HepG2 (cell line): Measurements from ENCODE around the gene BDNF. TPM values are rescaled to one million over a fixed set of nuclear protein-coding genes. Genes with fewer than 3 reads are reported as not detected.

Experiments
- ATAC-seq: fragments of 200-7000 bp; cut with Tn5 transposase; 3 replicates; pipeline ENCODE4 v1.9.1; 2020; ENCODE audit warnings: mild to moderate bottlenecking, moderate library complexity
- BruUV-seq: library from RNA; stranded (reverse); fragments of 400-500 nt; replicated peaks from 2 replicates; lab custom pipeline; 2021; lab: Mats Ljungman, UMichigan
- CTCF ChIA-PET: fragments of 300-600 bp; formaldehyde crosslinking; extraction: SDS; loops from one replicate; lab custom pipeline; 2021; ENCODE audit warnings: low total read pairs, inconsistent platforms, low intra/inter-chr PET ratio; lab: Yijun Ruan, JAX
- POLR2A ChIA-PET: fragments of 350-600 bp; sonication (Branson Sonifier 250); formaldehyde crosslinking; loops from one replicate; lab custom pipeline; 2020; ENCODE audit warnings: antibody characterized with exemption, inconsistent platforms; lab: Yijun Ruan, JAX
- DNase-seq: peaks from one replicate; pipeline ENCODE4 v3.0.0-alpha.2; 2015; ENCODE audit warnings: low spot score
- FAIRE-seq: peaks from 3 replicates; lab custom pipeline; 2011; peaks lifted over from hg19 to GRCh38; lab: Jason Lieb, UNC
- H2AFZ ChIP-seq: one replicate; pipeline ENCODE4 v1.6.1; 2011; ENCODE audit warnings: low read length, inconsistent platforms
- H3K27ac ChIP-seq: fragments of 300-600 bp; 3 replicates; pipeline ENCODE4 v1.8.0; 2011; ENCODE audit warnings: mixed run types, mild to moderate bottlenecking, mixed read lengths, low read length, inconsistent platforms; ENCODE audit not compliant: insufficient read depth; ENCODE audit errors: extremely low read length
- H3K27me3 ChIP-seq, 2 experiments: fragments of 200-600 bp in 1 of 2; 2 replicates in 1 of 2; 3 replicates in 1 of 2; pipeline versions ENCODE4 v1.6.0 to v1.8.0; 2011; ENCODE audit warnings: low read length in 2 of 2, mild to moderate bottlenecking in 2 of 2, moderate library complexity in 2 of 2, inconsistent platforms in 1 of 2; ENCODE audit not compliant: insufficient read depth in 2 of 2, control insufficient read depth in 1 of 2
- H3K36me3 ChIP-seq, 2 experiments: fragments of 200-600 bp in 1 of 2; replicated peaks in 1 of 2; 2 replicates in 1 of 2; 3 replicates in 1 of 2; pipeline versions ENCODE4 v1.5.1 to v1.8.0; 2011; ENCODE audit warnings: low read length in 2 of 2, inconsistent platforms in 1 of 2; ENCODE audit not compliant: insufficient read depth in 2 of 2, control insufficient read depth in 1 of 2
- H3K4me1 ChIP-seq: 2 replicates; pipeline ENCODE4 v1.5.1; 2012; ENCODE audit warnings: low read length, inconsistent platforms; ENCODE audit not compliant: insufficient read depth
- H3K4me2 ChIP-seq: 2 replicates; pipeline ENCODE4 v1.6.0; 2011; ENCODE audit warnings: low read depth, low read length, inconsistent platforms
- H3K4me3 ChIP-seq, 3 experiments: fragments of 200-600 bp in 1 of 3; sonication (generic), shearing (Covaris generic) in 1 of 3; replicated peaks in 1 of 3; 2 replicates each; pipeline ENCODE4 v1.5.1; 2011 to 2016; ENCODE audit warnings: low read length in 3 of 3, inconsistent platforms in 2 of 3, low read depth in 2 of 3, mild to moderate bottlenecking in 2 of 3, control low read depth in 1 of 3, mixed read lengths in 1 of 3; ENCODE audit not compliant: insufficient read depth in 1 of 3
- H3K79me2 ChIP-seq: one replicate; pipeline ENCODE4 v1.6.1; 2011; ENCODE audit warnings: low read length, inconsistent platforms; ENCODE audit not compliant: insufficient read depth
- H3K9ac ChIP-seq: 2 replicates; pipeline ENCODE4 v1.6.0; 2011; ENCODE audit warnings: mild to moderate bottlenecking, low read depth, low read length, inconsistent platforms; ENCODE audit not compliant: insufficient read depth
- H3K9me3 ChIP-seq: 2 replicates; pipeline ENCODE4 v1.5.1; 2012; ENCODE audit warnings: mild to moderate bottlenecking, low read length
- H4K20me1 ChIP-seq: 2 replicates; pipeline ENCODE4 v1.6.0; 2011; ENCODE audit warnings: inconsistent platforms, mild to moderate bottlenecking, low read length, moderate library complexity; ENCODE audit not compliant: insufficient read depth
- ATF7 ChIP-seq, 2 experiments: fragments of 450-650 bp in 1 of 2; sonication (generic) in 1 of 2; formaldehyde crosslinking in 1 of 2; IDR thresholded peaks; 2 replicates each; pipeline versions ENCODE4 v1.4.0 to v1.6.1; 2016 to 2020; ENCODE audit warnings: antibody characterized with exemption in 1 of 2, mild to moderate bottlenecking in 1 of 2, missing genetic modification reagents in 1 of 2
- CCAR2 ChIP-seq: fragments of 200-400 bp; formaldehyde crosslinking; optimal IDR thresholded peaks from 2 replicates; pipeline ENCODE3; 2018; ENCODE audit warnings: low read depth, mild to moderate bottlenecking, low read length, moderate library complexity
- EP300 ChIP-seq, 3 experiments: sonication (generic) in 1 of 3; formaldehyde crosslinking in 1 of 3; IDR thresholded peaks; 2 replicates each; pipeline versions ENCODE4 v1.5.1 to v1.6.1; 2011 to 2020; ENCODE audit warnings: low read depth in 2 of 3, low read length in 2 of 3, borderline replicate concordance in 1 of 3, improper control_type of control experiment in 1 of 3, mild to moderate bottlenecking in 1 of 3, missing genetic modification reagents in 1 of 3, moderate library complexity in 1 of 3
- HNRNPH1 ChIP-seq: fragments of 200-400 bp; formaldehyde crosslinking; optimal IDR thresholded peaks from 2 replicates; pipeline ENCODE3; 2017; ENCODE audit warnings: mild to moderate bottlenecking, low read depth, low read length
- MAFF ChIP-seq: IDR thresholded peaks from 2 replicates; pipeline ENCODE4 v1.6.1; 2011; ENCODE audit warnings: low read depth, low read length, improper control_type of control experiment
- MAFK ChIP-seq, 2 experiments: IDR thresholded peaks in 1 of 2; conservative IDR thresholded peaks in 1 of 2; 2 replicates each; pipeline ENCODE4 v1.6.1; 2011; ENCODE audit warnings: improper control_type of control experiment in 2 of 2, low read length in 2 of 2
- MZF1 ChIP-seq: sonication (generic); formaldehyde crosslinking; IDR thresholded peaks from 2 replicates; pipeline ENCODE4 v1.8.1; 2023; ENCODE audit warnings: mild to moderate bottlenecking, missing genetic modification reagents, borderline replicate concordance
- PLSCR1 ChIP-seq: sonication (generic); formaldehyde crosslinking; IDR thresholded peaks from 2 replicates; pipeline ENCODE4 v1.5.0; 2020; ENCODE audit warnings: missing genetic modification reagents, mild to moderate bottlenecking, borderline replicate concordance
- SIX4 ChIP-seq: sonication (generic); formaldehyde crosslinking; IDR thresholded peaks from 2 replicates; pipeline ENCODE4 v1.4.0; 2020; ENCODE audit warnings: missing genetic modification reagents
- ZEB1 ChIP-seq: IDR thresholded peaks from 2 replicates; pipeline ENCODE4 v1.6.1; 2012; ENCODE audit warnings: mild to moderate bottlenecking, low read depth, inconsistent platforms; ENCODE audit not compliant: insufficient replicate concordance
- ZNF30 ChIP-seq: sonication (generic); formaldehyde crosslinking; IDR thresholded peaks from 2 replicates; pipeline ENCODE4 v1.5.0; 2020; ENCODE audit warnings: mild to moderate bottlenecking, missing genetic modification reagents
- ZNF580 ChIP-seq: IDR thresholded peaks from 2 replicates; pipeline ENCODE4 v1.6.1; 2016; ENCODE audit warnings: low read depth, borderline replicate concordance
- ZNF607 ChIP-seq: sonication (generic); formaldehyde crosslinking; IDR thresholded peaks from 2 replicates; pipeline ENCODE4 v1.5.1; 2020; ENCODE audit warnings: missing genetic modification reagents, mild to moderate bottlenecking, borderline replicate concordance
- ZNF776 ChIP-seq: sonication (generic); formaldehyde crosslinking; IDR thresholded peaks from 2 replicates; pipeline ENCODE4 v1.4.0; 2020; ENCODE audit warnings: mild to moderate bottlenecking, missing genetic modification reagents
- ZNF878 ChIP-seq: sonication (generic); formaldehyde crosslinking; IDR thresholded peaks from 2 replicates; pipeline ENCODE4 v1.8.1; 2023; ENCODE audit warnings: mild to moderate bottlenecking, missing genetic modification reagents, moderate library complexity
- WGBS: methylation state at CpG from one replicate; pipeline ENCODE4 v1.1.6; 2017; ENCODE audit warnings: low lambda C conversion rate; 5-methylcytosine and 5-hydroxymethylcytosine counted together
- in situ Hi-C: cut with HindIII; loops from 2 replicates; pipeline ENCODE4 v1.10.0; 2017; ENCODE audit warnings: low pct_unique_long_range_greater_than_20kb; ENCODE audit not compliant: extremely low pct_ligation_motif_present
- intact Hi-C: fragments of 100-400 bp; cut with micrococcal nuclease; formaldehyde crosslinking; loops from one replicate; pipeline ENCODE4 v1.10.0; 2022; ENCODE audit not compliant: unreplicated experiment
- polyA plus RNA-seq, 8 experiments: library from polyadenylated mRNA; depleted of rRNA in 3 of 8; stranded (reverse) in 7 of 8; unstranded in 1 of 8; fragments of >200 nt; fragmentation: Illumina TruSeq in 4 of 8; extraction: Trizol in 4 of 8; gene quantifications; 2 replicates each; pipeline versions ENCODE4 v1.2.1 to v1.2.3, GENCODE V29; 2011 to 2016; ENCODE audit warnings: low read depth in 4 of 8, missing spikeins in 1 of 8, mixed read lengths in 1 of 8; ENCODE audit not compliant: insufficient read depth in 1 of 8
- total RNA-seq, 5 experiments: library from RNA; depleted of rRNA; stranded (reverse); fragments of >200 nt; fragmentation: Illumina TruSeq; extraction: Trizol; gene quantifications; 2 replicates each; pipeline ENCODE4 v1.2.3, GENCODE V29; 2016; ENCODE audit warnings: low read depth in 1 of 5
- TF ChIP-seq, protein P1 (sequence below): sonication (generic); formaldehyde crosslinking; IDR thresholded peaks from 2 replicates; pipeline ENCODE4 v1.4.0; 2020; ENCODE audit warnings: missing genetic modification reagents; ENCODE audit errors: not compliant biosample characterization

BDNF gene
- total and polyA plus RNA-seq, 2 of the 13 experiments (the other 11 are each of a cell fraction or from before 2014, with no cell fraction given) = 0.02 TPM; not detected in 1

- WGBS = 45% methylated on average over 4 of the region's 4 CpGs
- H3K27me3 ChIP-seq = no peaks in the 10 kb centered on the region
- H3K79me2 ChIP-seq = no peaks in the 10 kb centered on the region
- TF ChIP-seq PLSCR1 (CRISPR knock-in tag) (no peak), MAFF (peak; percentile 73), MAFK (conservative IDR thresholded peaks at IDR 0.05 in 1 of 2, IDR thresholded peaks at IDR 0.05 in 1 of 2; ENCODE audit: low read length in 2 of 2) (peak; percentile 55 to 80)
- TF ChIP-seq, all 625 proteins: peak for 2
- Histone ChIP-seq H2AFZ (no peak overlapping the region), H4K20me1 (no peaks in the 10 kb centered on the region), H3K36me3 (no peaks in the 10 kb centered on the region), H3K9ac (no peak overlapping the region), H3K4me1 (no peaks in the 10 kb centered on the region), H3K9me3 (no peaks in the 10 kb centered on the region), H3K4me2 (no peak overlapping the region), H3K4me3 (no peak overlapping the region), H3K27ac (no peak overlapping the region)
- BruUV-seq = no TSS peak
- in situ Hi-C loops (loop anchor here (25.0 kb wide), 1 partner anchor 1485 kb away; no protein-coding TSS in a partner anchor), intact Hi-C loops (no loop called here)
- ChIA-PET CTCF (no interaction called here), POLR2A (no interaction called here)
- DNase-seq (no peak), ATAC-seq (no peak), FAIRE-seq (no peak)
These were observed 23.1 kb downstream of the BDNF start for GRCh38 chr11:27677108-27677507.

- no peaks in the 10 kb centered on the region for H3K4me1 ChIP-seq
- intact Hi-C loops (no loop called here), in situ Hi-C loops (no loop called here)
- H2AFZ ChIP-seq = no peak overlapping the region
- H3K27ac ChIP-seq = no peak overlapping the region
- DNase-seq = no peak
- POLR2A ChIA-PET = no interaction called here
- CTCF ChIA-PET = no interaction called here
- no peak overlapping the region for H3K9ac ChIP-seq
- no peaks in the 10 kb centered on the region for H3K27me3 ChIP-seq
- FAIRE-seq = no peak
- no peaks in the 10 kb centered on the region for H3K36me3 ChIP-seq
- no peaks in the 10 kb centered on the region for H4K20me1 ChIP-seq
- no peaks in the 10 kb centered on the region for H3K79me2 ChIP-seq
- no peak overlapping the region for H3K4me2 ChIP-seq
- ATAC-seq = no peak
- WGBS = 4% methylated on average over 6 of the region's 6 CpGs
- H3K4me3 ChIP-seq = no peak overlapping the region
- H3K9me3 ChIP-seq = no peaks in the 10 kb centered on the region
- no TSS peak for BruUV-seq
- TF ChIP-seq EP300 (IDR thresholded peaks at IDR 0.05; ENCODE audit: low read depth in 2 of 2, low read length in 2 of 2) = no peak
- TF ChIP-seq EP300 (CRISPR knock-in tag; IDR thresholded peaks at IDR 0.05; ENCODE audit: borderline replicate concordance) = no peak
- TF ChIP-seq ZNF878 = no peak
- TF ChIP-seq HNRNPH1 = no peak
- TF ChIP-seq ZNF776 (CRISPR knock-in tag) = no peak
- TF ChIP-seq MAFF = no peak
- no peak for TF ChIP-seq SIX4 (CRISPR knock-in tag)
- no peak for TF ChIP-seq ATF7 (IDR thresholded peaks at IDR 0.05)
- no peak for TF ChIP-seq ATF7 (CRISPR knock-in tag; IDR thresholded peaks at IDR 0.05)
- TF ChIP-seq ZNF580 (CRISPR knock-in tag) = no peak
- TF ChIP-seq ZNF30 (CRISPR knock-in tag) = no peak
- TF ChIP-seq ZEB1 = no peak
- TF ChIP-seq MZF1 (CRISPR knock-in tag) = no peak
- TF ChIP-seq, protein P1, sequence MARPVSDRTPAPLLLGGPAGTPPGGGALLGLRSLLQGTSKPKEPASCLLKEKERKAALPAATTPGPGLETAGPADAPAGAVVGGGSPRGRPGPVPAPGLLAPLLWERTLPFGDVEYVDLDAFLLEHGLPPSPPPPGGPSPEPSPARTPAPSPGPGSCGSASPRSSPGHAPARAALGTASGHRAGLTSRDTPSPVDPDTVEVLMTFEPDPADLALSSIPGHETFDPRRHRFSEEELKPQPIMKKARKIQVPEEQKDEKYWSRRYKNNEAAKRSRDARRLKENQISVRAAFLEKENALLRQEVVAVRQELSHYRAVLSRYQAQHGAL (CRISPR knock-in tag) = no peak
- TF ChIP-seq ZNF607 = no peak
- no peak for TF ChIP-seq CCAR2
These were observed 26.1 kb downstream of the BDNF start for GRCh38 chr11:27673979-27674663.
